IPS DF 19.7 (cell line): Measurements from ENCODE around the gene IKZF3.
"Not testable (repeated sequence)": the region's sequence is repeated elsewhere in the genome, so short reads cannot be mapped to it uniquely, and the experiment has no call there.

Experiments
- DNase-seq: peaks from one replicate; pipeline ENCODE4 v3.0.0-alpha.2; 2013; ENCODE audit warnings: low read depth, low spot score

Gene IKZF3

DNA sequence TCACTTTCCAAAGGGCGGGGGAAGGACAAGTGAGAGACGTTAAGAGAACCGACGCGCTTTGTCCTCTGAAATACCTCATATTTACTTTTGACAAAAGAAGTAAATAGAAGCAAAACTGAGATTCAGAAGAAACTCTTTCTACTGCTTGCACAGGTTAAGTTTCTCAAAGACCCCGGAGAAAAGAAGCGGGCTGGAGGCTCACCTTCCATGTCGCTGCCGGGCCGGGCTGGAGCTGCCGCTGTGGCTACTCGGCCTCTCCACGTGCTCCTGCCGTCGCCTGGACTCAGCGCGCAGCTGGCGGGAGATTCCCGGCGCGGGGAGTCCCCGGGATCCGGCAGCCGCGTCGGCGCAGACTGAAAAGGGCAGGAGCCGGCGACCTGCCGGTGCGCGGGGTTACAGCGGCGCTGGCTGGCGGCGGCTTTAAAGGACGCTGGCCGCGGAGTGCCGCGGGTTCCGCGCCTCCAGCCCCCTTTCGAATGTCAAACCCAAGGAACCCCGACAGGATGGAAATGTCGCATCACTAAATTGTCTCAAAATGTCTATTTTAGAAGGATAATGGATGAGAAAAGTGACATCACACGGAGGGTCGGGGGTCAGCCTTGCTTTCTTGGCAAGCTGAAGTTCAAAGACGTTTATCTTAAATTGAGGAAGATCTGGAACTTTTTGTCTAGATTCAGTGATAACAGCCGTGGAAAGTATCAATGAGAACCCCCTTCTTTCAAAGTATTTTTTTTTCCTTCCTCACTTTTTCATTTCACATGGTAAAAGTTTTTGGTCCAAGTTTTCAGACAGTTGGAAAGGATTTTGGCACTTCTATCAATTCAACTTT, at the start of gene IKZF3:
Gene IKZF3, minus strand, starts transcription at position 395 of the 829 bp plus-strand sequence. Its CDS starts 186 bp downstream, at position 209.
- peak; percentile 40 for DNase-seq

DNA sequence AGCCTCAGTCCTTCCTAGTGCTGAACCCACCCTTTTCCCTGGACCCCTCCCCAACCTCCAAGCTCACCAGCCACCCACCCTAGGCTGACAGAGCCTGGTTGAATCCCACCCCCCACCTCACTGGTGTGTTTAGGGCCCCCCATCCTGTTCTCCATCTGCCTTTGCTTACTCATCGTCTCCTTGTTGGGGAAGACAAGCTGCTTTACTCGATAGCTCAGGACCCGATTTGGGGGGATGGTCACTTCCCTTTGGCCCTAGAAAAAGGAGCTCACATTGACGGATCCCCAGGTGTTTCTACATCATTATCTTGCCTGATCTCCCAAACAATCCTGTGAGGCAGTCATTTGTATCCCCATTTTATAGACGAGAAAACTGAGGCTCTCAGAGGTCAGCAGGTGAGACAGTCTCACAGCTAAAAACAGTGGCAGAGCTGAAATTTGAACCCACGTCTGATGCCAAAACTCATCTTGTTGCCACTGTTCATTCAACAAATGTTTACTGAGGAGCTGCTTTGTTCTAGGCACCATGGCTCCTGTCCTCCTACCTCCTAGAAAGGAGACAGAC, 44.8 kb upstream of the IKZF3 start:
- DNase-seq, result no peak

DNA sequence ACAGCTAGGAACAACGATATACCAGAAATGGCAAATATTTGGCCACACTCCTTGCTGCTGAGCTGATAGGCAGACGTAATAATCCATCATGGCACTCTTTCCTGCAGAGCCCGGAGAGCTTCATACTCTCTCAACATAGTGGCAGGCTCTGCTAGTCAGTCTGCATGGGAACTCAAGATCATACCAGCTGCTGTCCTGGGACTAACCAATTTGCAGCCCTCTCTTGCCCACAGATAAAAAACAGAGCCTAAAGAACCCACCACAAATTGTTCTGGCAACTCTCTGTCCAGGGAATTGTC, 40.8 kb upstream of the IKZF3 start:
- DNase-seq, result no peak

DNA sequence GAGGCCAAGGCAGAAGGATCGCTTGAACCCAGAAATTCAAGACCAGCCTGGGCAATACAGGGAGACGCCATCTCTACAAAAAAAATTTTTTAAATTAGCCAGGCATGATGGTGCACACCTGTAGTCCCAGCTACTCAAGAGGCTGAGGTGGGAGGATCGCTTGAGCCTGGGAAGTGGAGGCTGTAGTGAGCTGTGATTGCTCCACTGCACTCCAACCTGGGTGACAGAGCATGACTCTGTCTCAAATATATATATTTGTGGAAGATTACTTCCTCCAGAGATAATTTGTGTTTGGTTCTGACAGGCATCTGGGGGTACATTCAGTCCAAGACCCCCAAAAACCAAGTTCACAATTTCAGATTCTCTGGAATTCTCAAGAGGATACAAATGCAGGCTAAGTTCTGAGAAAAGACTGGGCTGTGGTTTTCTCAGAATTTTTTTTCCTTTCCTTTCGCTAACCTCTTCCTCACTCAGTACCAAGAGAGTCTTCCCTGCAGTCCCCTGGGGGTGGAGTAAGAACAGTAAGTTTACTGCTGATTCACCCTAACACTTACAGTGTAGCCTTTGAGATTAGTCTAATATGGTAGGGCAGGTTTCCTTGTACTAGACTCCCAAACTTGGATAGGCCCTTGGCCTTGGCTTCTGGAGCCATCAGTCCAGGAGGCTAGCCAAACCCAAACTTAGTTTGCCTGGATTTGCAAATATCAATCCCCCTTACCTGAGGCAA, 39.2 kb upstream of the IKZF3 start:
- DNase-seq, result no peak

DNA sequence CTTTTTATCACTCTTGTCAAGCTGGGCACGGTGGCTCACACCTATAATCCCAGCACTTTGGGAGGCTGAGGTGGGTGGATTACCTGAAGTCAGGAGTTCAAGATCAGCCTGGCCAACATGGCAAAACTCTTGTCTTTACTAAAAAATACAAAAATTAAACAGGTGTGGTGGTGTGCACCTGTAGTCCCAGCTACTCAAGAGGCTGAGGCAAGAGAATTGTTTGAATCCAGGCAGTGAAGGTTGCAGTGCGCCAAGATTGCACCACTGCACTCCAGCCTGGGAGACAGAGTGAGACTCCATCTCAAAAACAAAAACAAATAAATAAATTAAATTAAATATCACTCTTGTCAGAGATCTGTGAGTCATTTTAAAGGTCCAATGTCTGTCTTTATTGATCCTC, 37.9 kb upstream of the IKZF3 start:
- not testable (repeated sequence) for DNase-seq

DNA sequence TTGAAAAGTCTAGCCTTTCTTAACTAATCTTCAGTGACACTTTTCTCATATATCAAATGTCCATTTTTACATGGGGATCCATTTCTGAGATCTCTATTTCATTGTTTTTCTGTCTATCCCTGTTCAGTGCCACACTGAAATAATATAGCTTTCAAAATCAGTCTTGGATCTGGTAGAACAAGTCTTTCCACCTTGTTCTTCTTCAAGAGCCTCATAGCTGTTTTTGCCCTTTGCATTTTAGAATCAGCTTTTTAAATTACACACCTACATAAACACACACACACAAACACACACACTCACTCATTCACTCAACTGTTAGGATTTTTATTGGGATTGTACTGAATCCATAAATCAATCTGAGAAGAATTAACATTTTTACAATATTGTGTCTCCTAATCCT, 35.1 kb upstream of the IKZF3 start:
- no peak for DNase-seq

DNA sequence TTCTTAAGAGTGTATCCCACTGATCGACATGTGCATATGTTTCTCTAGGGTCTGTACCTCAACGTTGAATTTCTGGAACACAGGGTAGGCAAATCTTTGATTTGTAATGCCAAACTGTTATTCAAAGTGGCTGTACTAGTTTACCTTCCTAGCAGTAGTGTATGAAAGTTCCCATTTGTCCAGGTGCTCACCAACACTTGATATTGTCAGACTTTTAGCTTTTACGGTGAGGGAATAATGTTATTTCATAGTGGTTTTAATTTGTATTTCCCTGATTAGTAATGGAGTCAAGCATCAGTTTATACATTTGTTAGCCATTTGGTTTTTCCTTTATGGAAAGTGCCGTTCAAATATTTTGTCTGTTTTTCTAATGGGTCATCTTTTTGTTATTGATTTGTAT, 34.0 kb upstream of the IKZF3 start:
- DNase-seq, result no peak

DNA sequence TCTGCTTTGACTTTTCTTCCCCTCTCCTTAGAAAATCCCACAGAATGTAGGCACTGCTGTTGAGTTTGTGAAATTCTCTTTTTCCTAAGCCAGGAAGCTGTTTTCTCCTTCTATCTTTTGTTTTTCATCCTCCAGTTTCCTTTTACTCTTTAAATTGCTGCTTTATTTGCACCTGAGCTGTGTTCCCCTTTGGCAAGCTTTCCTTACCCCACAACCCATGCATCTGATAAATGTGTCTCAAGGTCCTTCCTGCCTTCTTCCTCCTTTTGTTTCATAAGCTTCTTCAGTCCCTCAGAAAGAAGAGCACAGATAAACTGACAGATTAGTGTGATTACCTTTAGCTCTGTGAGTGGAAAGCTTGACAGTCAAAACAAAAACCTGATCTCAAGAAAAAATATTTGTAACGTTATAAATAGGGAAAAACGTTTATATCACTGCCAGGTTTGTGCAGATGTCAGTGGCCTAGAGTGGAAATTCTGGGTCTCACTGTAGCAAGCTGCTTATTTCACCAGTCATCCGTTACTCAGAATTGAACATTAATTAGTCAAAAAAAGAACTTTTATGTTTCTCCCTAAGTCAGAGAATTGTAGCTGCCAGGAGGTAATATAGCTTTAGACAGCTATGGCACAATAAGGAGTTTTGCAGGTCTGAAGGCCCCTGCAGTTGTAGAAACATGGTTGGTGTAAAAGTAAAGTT, 30.7 kb upstream of the IKZF3 start:
- no peak for DNase-seq

DNA sequence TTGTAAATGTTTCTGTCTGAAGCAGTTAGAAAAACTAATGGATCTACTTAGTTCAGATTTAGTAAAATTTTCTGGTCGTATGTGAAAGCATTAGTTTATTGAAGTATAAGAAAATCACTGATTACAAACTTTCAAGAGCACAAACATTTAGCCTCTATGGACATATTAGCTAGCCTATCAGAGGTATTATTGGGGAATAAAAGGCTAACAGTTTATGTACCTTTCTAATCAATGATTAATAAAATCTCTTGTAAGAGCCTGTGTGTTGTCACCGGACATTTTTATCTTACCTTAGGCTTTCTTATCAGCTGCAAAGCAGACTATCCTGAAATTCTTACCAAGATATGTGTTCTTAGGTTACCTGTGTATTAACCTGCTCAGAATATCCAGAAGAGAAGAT, 25.1 kb upstream of the IKZF3 start:
- DNase-seq, result no peak

DNA sequence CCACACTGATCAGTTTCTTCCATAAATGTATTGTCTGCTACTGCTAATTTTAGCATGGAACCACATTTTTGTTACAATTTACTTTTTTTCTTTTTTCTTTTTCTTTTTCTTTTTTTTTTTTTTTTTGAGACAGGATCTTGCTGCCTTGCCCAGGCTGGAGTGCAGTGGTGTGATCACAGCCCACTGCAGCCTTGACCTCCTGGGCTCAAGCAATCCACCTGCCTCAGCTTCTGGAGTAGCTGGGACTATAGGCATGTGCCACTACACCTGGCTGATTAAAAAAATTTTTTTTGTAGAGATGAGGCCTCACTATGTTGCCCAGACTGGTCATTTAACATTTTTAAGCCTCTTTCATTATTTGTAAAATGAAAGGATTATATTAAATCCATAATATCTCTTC, 23.0 kb upstream of the IKZF3 start:
- DNase-seq, result no peak

DNA sequence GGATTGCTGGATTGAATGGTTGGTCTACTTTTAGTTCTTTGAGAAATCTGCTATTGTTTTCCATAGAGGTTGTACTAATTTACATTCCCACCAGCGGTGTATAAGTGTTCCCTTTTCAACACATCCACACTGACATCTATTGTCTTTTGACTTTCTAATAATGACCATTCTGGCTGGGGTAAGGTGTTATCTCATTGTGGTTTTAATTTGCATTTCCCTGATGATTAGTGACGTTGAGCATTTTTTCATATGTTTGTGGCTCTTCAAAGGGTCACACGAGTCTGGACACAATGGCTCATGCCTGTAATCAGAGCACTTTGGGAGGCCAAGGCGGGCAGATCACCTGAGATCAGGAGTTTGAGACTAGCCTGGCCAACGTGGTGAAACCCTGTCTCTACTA, 22.0 kb upstream of the IKZF3 start:
- DNase-seq, result not testable (repeated sequence)

DNA sequence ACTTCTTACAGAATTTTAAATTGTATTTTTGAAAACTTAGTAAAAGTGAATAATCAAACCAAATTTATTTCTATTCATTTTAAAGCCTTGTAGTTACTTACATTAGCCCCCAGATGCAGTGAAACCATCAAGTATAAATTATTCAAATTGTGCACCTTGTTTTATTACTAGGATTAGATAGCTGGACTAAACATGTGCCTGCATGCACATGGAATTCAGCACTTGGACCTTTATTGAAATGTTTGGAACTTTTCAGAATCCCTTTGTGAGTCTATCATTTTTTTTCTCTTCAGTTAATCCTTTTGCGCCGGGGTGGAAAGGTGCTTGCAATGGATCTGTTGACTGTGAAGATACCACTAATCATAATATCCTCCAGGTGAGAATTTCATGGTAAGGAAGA, 8.6 kb upstream of the IKZF3 start:
- DNase-seq, result no peak

DNA sequence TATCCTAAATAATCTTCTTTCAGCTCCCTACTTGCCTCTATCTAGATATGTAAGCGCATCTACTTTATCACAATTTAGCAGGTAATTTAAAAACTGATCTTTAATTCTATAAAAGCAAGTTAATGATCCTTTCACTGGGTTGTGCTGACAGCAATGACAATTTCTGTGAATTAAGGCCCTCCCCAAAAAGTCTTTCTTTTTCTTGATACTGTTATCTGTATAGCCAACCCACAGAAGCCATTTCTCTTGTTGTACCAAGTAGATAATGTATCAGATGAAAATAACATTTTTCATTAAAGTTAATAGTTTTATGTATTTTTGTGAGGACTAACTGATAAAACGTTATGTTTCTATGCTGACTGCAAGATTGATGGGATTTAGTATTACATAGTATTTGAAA, 7.7 kb upstream of the IKZF3 start:
- no peak for DNase-seq

DNA sequence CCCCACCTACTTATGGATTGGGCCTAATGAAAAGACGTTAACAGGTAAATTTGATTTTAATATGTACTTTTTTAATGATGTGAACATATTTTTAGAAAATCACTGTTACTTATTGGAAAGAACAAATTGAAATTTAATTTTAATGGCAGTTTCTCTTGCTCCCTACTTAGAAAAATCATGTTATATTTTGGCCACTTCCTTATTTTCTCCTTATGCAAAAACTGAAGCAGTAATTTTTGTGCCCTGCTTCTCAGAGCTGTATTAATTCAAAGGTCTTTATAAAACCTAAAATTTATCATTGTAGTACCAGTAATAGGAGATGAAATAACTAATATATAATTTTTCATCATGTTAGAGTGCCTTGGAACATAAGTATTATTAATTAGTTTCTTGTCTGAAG, 6.7 kb upstream of the IKZF3 start:
- no peak for DNase-seq

DNA sequence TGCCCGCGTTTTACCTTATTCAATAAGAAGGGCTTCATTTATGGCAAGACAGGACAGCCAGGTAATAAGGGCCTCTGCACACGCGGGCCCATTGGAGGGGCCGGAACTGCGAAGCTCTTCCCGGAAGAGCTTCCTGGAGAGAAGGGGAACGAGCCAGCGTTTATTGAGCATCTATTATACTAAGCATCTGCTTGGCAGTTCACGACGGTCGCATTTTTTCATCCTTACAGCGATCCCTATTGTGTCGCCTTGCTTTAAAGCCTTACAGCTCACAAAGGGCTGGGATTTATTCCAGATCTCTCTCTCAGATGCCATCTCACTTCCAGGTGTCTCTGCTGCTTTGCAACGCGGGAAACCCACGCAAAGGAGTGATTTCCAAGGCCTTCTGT, 4.4 kb upstream of the IKZF3 start:
- no peak for DNase-seq

DNA sequence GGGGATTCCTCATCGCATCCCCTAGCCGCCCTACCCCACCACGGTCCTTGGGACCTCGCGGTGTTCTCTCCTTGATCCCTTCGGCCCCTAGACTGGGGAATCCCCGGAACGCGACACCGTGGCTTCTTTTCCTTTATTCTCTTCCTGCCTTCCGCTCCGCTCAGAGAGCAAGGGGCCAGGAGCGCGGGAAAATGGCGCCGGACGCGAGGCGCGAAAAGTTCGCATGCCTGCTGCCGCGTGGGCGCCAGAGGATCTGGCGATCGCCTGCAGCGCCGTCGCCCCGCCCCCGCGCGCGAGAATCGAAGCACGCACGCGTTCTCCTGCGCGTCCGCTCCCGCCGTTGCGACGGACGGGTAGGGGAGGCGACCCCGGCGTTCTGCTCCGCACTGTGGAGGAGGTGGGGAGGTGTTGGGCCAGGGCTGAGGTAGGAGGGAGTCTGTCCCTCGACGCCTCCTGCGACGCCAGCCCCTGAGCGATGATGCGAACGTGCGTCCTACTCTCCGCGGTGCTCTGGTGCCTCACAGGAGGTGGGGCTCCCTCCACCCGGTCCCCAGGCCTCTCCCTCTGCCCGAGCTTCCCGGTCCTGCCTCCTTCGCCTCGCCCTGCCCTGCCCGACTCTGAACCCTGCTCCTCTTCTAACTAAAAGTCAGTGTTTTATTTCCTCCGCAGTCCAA, 3.9 kb upstream of the IKZF3 start, which contains the start of gene ZPBP2:
Gene ZPBP2, plus strand, starts transcription at position 323 of the 674 bp plus-strand sequence. Its CDS starts 153 bp downstream, at position 476.
- no peak for DNase-seq

DNA sequence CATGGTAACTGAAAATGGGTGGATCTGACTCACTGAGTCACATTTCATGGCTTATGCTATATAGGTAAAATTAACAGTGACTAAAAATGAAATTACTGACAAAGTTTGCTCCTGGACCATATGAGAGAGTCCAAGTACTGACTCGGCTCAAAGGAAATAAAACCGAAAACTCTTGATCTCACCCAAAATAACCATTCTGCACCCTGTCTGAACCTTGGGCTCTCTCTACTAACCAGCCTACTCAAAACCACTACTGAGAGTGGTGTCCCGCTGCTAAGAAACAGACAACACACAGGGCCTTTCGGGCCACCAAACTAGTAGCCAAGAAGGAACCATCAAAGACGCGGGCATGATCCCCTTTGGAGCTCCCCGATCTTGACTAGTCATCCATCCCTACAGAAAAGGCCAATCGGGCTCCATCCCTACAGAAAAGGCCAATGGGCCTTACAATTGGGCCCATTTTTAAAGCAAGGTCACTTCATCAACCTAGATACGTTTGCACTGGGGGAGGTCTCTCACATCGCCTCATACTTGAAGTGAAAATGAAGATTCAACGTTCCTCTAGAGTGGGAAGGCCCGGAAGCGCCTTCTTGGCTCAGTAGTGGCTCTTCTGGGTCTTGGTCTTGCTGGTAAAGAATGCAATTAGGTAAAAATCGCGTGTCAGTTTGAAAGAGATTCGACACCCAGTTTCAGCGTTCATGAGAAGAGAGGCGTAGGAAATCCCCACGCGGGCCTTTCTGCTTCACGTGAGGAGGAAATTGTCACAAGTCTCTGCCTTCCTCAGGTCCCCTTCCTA, 3.2 kb upstream of the IKZF3 start:
- no peak for DNase-seq

DNA sequence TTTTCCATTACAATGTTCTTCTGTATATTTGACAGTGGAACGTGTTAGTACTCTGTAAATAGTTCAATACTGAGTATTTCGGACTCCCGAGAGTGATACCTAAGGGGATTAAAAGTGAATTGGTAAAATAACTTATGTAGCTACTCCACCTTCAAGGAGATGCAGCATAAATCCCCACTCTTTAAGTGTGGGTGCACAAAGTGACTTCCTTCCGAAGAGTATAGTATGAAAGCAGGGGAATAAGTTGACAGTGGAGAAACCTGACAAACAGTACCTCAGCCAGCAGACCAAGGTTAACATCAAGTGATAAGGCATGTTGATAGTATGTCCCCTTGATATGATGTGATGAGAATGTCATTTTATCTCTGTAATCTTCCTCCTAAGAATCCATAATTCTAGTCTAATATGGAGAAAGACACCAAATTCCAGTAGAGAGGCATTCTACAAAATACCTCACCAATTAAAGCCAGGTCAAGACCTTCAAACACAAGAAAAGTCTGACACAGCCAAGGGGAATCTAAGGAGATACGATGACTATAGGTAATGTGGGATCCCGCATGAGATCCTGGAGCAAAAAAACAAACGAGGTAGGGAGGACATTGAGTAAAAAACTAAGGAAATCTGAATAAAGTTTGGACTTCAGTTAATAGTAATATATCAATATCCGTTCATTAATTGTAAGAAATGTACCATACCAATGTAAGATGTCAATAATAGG, 2.1 kb upstream of the IKZF3 start:
- no peak for DNase-seq

DNA sequence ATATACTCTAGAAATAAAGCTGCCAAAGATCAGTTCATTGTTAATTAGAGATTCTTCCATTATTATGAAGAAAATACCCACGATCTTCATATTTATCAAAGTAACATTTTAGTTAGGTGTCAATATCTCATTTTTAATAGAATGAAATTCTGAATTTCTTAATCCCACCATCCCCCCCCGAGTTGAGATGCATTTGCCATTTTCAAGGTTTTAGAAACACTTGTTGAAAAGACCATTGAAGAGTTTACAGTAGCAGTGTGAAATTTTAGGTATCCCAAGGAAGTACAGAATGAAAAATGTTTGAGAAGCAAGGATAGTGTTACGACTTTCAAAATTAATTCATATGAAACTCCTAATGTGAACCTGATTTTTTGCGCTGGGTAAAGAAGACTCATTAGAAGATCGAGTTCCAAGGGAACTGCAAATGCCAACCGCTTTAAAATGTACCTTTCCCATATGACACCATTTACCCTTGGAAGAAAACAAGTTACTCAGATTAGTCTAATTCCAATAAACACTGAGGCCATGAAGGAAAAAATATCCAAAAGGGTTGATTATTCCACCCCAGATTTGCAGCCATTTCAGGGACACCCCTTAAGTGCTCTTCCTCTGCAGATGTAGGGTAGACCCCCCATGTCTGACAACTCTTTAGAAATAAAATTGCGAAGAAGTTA, 731 bp downstream of the IKZF3 start:
- no peak for DNase-seq

DNA sequence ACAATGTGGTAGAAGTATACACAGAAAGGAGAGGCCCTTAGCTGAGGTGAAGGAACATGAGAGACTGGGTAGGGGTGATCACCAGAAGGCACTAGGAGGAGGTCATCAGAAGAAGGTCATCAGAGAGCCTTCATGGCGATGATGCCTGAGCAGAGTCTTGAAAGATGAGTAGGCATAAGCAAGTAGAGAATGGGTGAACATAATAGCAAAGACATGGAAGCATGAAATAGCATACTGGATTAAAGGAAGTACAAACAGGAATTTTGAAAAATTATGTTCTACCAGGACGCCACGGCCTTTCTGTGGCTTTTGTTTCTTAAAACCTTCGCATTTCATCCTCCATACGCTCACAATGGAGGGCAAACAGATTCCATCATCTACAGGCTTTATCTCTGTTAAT, 2.9 kb downstream of the IKZF3 start:
- no peak for DNase-seq
